RKO (cell line): ENCODE measurements around the gene ASPRV1.
"Not testable (repeated sequence)": the region's sequence is repeated elsewhere in the genome, so short reads cannot be mapped to it uniquely, and the experiment has no call there.

Experiments
- DNase-seq: peaks from one replicate; pipeline ENCODE4 v3.0.0-alpha.2; 2016; ENCODE audit warnings: low spot score

ASPRV1 gene

DNA sequence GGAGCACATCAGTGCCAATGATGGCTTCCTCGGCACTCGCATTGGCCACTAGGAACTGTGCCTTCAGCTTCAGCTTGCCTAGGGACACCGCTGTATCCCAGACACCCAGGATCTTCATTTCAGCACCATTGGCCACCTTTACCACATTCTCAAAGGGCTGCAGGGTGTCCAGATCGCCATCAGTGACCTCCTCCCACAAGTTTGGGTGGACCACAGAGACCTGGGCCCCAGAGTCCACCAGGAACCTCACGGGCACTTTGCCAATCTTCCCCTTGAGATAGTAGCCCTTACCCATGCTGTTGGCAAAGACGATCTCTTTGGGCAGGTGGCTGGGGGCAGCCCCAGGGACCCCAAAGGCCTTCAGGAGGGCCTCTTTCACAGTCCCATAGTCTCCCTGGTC is 610 bp downstream of the ASPRV1 start:
- no peak for DNase-seq

DNA sequence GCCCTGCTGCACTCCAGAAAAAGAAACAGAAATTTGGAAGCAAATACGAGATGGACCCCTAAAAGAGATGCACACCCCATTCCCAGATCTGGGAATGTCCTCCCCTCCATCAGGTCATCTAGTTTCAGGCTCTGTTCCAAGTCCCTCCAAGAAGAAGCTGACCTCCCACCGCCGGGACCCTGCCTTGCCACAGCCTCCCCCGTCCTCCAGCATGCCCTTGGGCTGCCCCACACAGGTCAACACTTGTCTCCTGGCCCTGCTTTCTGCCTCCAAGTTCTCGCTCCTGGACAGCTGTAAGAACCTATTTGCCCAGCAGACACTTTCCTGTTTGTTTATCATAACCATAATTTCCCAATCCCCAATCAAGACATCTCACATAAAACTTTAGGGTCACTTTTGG is 2.0 kb downstream of the ASPRV1 start:
- DNase-seq, result no peak

DNA sequence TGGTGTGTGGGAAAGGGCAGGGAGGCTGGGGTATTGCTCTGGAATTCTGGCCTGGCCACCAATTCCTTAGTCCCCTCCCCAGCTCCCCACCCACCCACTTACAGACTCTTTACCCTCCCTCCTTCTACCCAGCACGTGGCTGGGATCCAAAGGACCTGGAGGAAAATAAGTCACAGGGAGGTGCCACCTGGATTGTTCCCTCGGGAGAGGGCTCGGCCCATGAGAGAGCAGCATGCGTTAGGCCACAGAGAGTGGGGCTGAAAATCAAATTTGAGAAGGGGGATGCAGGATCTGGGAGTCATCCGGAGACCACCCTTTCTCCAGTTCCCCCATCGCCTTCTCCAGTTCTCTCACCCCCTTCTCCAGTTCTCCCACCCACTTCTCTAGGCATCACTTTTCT is 3.0 kb downstream of the ASPRV1 start:
- DNase-seq, result no peak

DNA sequence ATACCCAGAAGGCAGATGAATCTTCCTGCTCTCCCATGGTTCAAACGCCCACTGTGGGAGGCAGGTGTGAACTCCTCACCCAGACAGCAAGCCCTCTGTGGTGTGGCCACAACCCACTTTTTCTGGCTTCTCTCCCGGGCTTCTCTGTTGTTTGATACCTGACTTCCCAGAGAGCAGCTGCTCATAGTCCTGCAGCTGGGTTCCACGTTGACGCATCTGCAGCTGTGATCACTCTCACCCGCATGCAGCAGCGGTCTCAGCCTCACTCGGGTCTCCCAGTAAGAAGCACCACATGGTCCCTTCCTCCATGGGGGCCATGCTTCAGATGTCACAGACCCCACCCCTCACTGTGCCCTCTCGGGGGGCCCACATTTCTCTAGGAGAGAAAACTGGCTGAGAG is 3.5 kb downstream of the ASPRV1 start:
- DNase-seq, result no peak

DNA sequence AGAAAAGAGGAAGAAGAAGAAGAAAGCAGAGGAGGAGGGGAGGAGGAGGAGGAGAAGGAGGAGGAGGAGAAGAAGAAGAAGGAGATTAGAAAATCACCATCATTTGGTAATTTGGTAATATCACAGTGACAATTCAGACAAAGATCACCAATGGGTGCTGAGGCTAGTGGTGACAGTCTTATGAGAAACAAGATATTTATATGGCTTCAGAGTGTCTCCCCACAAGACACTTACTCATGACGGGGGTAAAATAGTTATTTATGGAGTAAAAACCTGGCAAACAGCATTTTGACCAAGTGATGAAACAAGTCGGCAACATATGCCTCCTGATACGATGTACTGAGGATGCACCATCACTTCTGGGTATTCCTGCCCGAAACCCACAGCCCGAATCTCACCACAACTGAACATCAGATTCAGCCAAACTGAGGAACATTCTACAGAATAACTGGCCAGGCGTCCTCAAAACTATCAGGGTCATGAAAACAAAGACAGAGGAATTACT is 4.9 kb downstream of the ASPRV1 start:
- DNase-seq, result no peak

DNA sequence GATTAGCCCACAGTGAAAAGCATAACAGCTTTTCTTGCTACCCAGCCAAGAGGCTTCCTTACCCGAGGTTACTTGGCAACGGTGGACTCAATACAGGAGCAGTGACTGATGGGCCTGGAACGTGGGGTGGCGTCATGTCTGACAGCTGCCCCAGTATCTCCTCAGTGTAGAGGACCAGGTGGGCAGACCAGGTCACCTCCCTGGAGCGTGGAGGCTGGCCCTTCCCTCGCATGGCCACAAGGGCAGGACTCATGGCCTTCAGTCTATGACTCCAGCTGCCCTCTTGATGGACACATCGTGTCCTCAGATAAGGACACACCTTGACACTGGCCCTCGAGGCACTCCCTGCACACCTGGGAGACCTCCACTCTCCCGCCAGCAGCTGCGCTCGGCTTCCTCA is 6.4 kb downstream of the ASPRV1 start:
- no peak for DNase-seq

DNA sequence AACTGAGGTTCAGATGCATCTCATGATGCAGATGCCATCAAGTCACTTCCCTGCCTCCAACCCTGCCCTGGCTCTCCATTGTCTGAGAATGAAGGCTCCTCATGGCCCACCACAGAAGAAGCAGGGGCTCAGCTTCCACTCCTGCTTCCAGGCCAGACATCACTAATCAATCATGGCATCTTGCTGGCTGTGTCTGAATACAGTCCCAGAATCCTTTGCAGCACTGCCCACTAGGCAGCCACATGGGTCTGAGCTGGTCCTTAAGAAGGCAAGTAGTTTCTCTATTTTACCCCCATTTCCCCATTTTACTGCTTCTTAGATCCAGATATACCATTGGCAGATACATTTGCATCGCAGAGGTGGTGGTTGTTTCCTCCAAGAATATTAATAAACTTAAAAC is 7.3 kb downstream of the ASPRV1 start:
- no peak for DNase-seq

DNA sequence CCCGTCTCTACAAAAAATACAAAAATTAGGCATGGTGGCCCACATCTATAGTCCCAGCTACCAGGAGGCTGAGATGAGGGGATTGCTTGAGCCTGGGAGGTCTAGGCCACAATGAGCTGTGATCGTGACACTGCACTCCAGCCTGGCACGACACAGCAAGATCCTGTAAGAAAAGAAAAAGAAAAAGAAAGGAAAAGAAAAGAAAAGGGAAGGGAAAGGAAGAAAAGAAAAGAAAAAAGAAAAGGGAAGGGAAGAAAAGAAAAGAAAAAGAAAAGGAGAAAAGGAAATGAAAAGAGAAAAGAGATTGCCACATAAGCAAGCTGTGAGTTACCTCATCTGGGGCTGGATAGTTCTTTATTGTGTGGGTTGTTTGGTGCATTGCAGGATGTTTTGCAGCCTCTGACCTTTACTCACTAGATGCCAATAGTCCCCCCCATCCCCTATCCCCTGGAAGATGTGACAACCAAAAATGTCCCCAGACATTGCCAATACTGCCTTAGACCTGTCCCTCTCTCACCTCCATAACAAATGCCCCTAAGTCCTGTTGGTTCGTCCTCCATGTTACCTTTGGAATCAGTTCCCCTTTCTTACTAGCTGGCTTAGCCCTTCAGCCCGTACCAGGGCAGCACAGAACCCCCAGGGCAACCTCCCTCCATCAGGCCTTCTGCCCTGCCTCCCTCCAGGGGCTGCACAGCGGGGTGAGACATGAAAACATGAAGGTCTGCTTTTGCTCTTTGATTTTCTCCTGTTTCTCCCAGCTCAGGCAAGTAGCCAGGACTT is 8.9 kb downstream of the ASPRV1 start:
- no peak for DNase-seq

DNA sequence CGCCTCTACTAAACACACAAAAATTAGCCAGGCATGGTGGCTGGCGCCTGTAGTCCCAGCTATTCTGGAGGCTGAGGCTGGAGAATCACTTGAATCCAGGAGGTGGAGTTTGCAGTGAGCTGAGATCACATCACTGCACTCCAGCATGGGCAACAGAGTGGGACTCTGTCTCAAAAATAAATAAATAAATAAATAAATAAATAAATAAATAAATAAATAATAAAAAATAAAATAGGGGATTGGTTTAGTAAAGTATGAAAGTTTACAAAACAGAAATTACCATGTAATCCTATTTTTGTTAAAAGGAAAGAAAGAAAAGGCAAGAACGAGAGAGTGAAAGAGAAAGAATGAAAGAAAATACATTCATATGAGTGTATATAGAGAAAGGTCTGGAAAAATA is 10.8 kb downstream of the ASPRV1 start:
- not testable (repeated sequence) for DNase-seq

DNA sequence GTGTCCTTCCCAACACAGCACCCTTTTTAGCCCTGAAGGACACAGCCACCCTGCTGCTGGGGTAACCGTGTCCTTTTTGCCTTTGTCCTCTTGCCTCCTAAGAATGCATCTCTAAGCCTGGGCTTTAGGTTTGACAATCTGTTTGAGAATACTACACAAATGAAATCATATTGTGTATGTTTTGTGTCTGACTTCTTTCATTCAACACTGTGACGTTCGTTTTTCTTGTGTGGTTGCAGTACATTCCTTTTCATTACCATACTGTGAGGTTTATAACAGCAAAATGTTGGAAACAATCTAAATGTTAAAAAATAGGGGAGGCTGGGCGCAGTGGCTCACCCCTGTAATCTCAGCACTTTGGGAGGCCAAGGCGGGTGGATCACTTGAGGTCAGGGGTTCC is 11.2 kb downstream of the ASPRV1 start:
- no peak for DNase-seq

DNA sequence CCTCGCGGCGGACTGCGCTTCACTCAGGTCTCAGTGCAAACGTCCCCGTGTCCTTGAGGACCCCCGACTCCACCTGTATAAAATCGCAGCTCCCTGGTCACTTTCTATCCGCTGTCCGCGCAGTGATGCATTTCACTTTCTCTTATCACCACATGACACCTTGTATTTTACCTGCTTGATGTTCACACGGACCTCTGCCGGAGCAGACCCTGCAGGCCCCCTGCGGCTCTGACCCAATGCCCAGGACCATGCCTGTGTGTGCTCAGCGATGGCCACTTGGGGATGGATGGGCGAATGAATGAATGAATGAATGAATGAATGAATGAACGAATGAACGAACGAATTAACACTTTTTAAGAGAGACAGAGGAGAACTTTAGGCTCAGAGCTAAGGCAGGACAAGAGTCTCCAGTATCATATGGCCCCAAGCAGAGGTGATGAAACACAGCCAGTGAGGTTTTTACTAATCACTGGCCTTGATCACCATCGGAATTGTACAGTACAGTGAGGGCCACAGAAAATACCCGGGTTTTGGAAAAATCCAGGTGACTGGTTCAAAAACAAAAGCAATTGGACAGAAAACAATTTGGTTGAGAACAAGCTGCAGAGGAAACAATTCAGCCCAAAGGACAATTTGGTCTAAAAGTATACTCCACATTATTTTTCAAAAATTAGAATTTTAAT is 12.3 kb downstream of the ASPRV1 start:
- DNase-seq, result no peak

DNA sequence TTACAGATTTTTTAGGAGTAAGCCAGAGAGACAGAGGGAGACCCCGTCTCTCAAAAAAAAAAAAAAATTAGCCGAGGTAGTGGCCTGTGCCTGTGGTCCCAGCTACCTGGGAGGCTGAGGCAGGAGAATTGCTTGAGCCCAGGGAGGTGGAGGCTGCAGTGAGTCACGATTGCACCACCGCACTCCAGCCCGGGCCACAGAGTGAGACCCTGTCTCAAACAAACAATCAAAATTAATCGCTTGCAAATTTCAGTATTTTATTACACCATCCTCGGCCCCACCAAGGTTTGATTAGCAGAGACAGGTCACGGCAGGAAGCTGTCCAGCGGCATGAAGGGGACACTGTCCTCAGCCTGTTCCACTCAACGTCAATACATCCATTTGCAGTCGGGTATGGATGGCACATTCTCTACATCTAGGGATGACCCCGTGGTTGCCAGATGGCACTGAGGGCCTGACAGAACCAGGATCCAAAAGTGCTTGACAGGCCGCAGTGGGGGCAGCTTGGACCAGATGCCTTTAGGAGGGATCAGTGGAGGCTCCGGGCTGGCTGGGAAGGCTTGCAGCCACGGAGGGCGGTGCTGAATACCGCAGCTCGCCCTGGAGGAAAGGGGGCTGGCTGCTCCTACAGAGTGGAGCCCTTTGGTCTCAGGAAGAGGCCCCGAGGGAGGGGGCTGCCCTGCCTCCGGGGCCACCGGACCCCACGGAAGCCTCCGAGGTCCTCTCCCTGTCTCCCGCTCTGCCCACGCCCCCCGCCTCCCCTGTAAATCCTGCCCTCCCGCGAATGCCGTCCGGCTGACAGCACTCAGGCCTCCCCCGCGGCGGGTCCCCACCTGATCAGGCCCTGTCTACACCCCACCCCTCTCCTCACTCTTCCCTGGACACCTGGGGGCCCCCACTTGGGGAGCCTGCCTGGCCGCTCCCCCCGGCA is 13.1 kb downstream of the ASPRV1 start:
- DNase-seq, result no peak

DNA sequence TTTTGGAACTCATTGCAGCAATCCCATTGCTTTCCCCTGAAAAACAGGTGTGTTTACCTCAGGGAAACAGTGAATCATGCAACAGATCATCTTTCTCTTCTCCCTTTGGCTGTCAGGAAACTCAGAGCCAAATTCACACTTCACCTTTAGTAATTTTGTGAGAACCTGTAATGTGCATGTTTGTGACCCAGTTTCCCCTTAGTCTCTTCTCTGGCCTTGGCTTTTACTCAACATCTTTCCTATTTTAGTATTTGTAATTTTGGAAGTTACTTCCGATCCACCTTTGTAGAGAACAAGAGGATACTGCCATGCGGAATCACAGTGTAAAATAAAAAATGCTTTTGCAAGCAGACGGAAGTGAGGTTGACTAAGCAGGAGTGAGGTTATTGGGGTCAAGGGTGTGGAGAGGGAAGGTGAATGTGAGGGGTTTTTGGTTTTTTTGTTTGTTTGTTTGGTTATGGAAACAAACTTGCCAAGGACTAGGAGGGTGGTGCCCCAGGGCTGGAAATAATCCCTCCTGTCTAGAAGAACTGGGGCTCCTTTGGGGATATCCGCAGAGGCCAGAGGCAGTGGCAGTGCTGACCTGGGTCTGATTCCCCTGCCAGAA is 14.0 kb downstream of the ASPRV1 start:
- DNase-seq, result no peak

DNA sequence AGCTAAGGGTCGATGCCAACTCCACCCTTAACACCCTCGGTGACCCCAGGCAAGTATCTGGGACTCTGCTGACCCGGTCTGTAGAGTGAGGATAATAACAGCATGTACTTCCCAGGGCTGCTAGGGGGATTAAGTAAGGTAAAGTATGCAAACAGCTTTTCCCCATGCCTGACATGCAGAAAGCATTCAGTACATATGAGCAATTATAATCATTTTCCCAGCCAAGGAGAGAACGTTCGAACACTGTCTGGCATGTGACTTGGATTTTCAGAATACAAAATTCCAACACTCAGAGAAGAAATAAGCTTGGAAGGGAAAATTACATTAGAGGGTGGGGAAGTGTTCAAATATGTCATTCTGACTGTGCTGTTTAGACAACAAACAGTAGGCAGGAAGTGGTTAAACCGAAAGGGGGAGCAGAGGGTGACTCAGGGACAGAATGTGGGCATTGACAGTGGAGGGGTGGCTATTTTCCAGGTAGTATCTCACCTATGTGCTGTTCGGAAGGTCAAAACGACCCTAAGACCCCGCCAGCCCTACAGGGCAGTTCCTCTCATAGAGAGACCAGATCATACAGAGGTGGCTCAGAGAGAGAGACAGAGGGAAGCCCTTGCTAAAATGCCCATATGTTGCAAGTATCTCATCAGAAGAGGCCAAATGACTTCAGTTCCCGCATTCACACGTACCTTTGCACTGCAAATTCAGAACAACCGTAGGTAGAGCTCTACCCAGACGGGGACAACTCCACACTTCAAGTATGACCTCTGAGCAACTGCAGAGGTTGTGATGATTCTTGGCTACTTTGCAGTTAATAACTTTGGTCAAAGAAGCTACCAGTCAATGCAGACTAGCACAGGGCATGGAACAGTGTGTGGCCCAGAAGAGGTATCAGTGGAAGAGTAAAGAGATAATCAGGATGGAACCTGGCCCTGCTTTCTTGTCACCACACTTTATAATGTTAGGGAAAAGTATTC is 14.8 kb downstream of the ASPRV1 start:
- peak; percentile 51 for DNase-seq

DNA sequence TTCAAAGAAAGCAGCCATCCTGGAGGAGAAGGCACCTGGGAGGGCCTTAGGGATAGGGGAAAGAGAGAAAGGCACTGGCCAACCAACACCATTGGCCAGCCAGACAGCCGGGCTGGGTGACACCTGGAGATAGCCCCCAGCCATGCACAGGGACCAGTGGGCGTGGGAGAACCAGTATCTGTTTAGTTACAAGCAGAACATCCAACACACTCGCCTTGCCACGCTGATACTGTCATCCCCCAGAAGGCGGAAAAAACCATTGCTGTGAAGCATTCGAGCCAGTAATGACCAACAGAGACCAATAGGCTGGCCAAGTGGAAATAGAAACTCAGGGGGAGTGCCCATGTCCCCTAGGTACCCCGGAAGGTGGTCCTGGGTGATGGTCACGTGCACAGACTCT is 15.5 kb downstream of the ASPRV1 start:
- DNase-seq, result no peak

DNA sequence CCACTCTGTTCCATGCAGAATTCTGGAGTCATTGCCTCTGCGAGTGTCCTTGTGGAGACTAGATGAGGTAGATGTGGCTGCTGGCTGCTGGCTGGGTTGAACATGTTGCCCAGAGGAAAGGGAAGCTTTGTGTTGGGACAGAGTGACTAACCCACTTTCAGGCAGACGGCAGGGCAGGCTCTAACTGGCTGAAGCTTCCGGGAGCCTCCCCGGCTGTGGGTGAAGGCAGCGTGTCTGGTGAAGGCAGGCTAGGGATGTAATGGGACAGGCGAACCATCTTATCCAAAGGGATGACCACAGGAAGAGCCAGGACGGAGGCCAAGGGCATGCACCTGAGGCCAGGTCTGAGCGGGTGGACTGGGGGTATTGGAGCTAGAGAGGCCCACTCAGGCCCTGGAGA is 16.0 kb downstream of the ASPRV1 start:
- no peak for DNase-seq

DNA sequence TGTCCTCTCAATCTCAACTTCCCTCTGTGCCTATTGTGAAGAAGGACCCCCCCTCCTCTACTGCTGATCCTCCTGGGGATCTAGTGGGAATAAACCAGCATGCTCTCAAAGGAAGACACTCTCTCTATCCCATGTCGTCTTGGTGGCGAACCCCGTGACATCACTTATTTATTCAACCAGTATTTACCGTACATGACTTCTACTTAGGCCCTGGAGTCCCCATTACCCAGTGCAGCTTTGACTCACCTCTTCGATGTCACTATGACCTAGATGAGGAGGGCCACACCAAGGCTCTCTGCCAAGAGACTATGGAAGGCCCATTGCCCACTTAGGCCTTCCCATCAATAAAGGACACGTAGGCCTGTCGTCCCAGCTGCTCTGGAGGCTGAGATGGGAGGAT is 16.7 kb downstream of the ASPRV1 start:
- no peak for DNase-seq

DNA sequence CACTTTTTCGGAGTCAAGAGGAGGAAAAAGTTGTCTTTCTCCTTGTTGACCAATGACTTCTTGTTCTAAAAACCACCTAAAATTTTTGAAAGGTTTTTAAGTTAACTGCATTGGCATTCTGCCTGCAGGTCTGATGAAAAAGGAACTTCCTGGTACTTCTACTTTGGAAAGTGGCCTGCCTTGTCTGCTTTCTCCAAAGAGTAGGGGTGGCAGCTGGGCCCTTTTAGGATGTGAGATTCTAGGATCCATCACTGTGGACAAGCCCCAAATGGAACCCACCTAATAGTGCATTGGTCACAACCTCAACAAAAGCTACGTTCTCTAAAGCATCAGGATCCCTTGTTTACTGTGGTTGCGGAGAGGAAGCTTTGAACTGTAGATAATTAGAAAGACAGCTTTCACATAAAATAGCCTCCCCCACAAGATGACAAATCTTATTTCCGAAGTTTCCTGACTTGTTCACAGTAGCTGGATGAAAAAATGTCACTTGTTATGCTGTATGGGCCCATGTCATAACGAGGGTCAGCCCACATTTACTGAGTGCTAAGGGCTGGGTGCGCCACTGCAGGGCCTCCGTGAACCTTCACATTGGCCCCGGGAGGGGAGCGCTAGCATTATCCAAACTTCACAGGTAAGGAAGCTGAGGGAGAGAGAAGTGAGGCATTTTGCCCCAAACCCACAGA is 17.4 kb downstream of the ASPRV1 start:
- no peak for DNase-seq

DNA sequence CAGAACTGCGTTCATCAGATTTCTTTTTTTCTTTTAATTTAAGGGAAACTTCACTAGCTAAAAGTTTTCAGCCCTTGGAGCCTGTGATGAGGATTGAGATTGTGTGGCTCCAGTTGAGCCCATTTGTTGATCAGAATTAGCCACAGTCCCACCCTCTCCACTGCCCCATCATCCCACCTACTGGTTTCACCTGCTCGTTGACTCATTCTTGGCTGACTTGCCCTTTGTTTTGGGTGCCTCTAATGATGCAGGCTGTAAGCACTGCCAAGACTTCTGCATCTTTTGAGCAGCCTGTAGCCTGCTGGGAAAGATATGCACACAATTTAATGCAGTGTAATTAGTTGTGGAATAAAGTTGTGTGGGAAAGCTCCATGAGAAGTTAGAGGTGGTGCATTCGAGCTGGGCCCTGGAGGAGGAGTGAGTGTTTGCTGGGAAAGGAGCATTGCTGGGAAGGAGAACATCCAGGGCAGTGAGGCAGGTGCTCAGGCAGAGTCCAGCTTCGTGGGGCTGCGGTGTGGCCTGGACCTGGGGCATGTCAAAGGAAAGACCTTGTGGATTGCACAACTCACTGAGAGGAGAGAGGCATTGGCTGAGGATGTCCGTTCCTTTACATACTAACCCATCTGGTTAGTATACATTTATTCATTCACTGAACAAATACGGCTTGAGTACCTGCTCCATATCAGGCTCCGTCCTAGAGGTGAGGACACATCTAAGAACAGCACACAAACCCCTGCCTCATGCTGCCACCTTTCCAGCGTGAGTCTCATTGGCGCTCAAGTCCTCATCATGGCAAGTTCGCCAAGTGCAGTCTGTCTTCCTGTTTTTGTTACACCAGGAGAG is 18.2 kb downstream of the ASPRV1 start:
- DNase-seq, result no peak
